GM10266 (cell line): ENCODE results near the gene PPFIA4.

ENCODE experiments used
- DNase-seq: peaks from one replicate; pipeline ENCODE4 v3.0.0; 2012; ENCODE audit errors: extremely low spot score
- TF ChIP-seq, protein P1 (sequence below): IDR thresholded peaks from 2 replicates; pipeline ENCODE4 v1.5.1; 2012; ENCODE audit warnings: mild to moderate bottlenecking, low read depth; ENCODE audit not compliant: control insufficient read depth, insufficient read depth; ENCODE audit errors: missing control alignments

Gene PPFIA4

DNA sequence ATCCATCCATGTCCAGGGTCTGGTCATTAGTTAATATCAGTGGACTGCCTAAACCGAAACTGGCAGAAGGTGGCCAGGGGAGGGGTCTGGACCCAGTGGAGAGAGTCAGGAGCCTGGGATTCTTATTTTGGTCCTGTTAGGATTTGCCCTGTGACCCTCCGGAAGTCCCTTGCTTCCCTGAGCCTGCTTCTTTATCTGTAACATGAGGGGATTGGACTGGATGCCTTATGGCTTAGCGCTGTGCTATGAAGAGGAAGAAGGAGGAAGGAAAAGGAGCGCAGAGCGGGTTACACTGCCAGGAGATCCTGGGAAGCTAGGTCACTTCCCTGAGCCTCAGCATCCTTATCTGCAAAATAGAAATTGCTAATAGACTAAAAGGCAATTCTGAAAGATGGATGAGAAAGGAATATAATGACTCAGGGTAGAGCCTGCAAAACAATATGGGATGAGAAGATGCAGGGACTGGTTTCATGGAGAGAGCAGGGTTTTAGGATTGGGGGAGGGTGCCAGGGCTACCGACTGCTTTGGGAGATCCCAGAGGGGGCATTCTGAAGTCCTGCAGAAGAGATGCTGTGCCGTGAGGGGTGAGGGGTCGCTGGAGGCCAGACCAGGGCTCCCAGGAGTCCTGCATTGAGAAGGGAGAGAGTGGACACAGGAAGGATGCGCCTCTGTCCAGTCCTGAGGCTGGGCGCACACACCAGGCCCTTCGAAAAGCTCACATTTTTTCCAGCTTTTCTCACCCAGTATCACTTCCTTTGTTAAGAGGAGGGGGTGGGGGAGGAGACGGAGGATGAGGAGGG lies 100.8 kb downstream of the PPFIA4 start:
- DNase-seq, result no peak
- TF ChIP-seq, protein P1, sequence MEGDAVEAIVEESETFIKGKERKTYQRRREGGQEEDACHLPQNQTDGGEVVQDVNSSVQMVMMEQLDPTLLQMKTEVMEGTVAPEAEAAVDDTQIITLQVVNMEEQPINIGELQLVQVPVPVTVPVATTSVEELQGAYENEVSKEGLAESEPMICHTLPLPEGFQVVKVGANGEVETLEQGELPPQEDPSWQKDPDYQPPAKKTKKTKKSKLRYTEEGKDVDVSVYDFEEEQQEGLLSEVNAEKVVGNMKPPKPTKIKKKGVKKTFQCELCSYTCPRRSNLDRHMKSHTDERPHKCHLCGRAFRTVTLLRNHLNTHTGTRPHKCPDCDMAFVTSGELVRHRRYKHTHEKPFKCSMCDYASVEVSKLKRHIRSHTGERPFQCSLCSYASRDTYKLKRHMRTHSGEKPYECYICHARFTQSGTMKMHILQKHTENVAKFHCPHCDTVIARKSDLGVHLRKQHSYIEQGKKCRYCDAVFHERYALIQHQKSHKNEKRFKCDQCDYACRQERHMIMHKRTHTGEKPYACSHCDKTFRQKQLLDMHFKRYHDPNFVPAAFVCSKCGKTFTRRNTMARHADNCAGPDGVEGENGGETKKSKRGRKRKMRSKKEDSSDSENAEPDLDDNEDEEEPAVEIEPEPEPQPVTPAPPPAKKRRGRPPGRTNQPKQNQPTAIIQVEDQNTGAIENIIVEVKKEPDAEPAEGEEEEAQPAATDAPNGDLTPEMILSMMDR, result no peak

DNA sequence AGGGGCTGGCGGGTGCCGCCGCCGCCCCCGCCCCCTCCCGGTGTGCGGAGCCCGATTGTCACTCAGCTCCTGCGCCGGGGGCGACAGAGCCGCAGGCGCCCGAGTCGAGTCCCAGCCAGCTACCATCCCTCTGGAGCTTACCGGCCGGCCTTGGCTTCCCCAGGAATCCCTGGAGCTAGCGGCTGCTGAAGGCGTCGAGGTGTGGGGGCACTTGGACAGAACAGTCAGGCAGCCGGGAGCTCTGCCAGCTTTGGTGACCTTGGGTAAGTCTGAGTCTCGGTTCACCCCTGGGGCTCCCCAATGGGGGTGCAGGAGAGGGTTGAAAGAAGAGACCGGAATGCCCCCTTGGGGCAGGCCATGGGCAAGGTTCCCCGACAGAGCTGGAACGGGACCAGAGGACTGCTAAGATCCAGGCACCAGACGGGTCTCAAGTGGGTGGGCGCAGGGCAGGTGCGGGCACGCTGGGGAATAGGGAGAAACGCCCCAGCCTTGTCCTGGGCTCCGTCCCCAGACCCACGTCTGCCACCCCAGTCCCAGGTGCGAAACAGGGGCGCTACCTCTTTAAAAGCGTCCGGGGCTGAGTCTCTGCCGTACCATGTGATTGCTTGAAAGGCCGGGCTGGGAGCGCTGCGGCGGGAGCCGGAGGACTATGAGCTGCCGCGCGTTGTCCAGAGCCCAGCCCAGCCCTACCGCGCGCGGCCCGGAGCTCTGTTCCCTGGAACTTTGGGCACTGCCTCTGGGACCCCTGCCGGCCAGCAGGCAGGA lies 101.6 kb downstream of the PPFIA4 start, which contains the start of gene ADORA1:
Gene ADORA1 (plus strand): TSS at position 61 of the 765 bp plus-strand sequence. CDS start 1,116 bp downstream, outside the sequence.
- DNase-seq, result no peak
- TF ChIP-seq, protein P1, result no peak

DNA sequence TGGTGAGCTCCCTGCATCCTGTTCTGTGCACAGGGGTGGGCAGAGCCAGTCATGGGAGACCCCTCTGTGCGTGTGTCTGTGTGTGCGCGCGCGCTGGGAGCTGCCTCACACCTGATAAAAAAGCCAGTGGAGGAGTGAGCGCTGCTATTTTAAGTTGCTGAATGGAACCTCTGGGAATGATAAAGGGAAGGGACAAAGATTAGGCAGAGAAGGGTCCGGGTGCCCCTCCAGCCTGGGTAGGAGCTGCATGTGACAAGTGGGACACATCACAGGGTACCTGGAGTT lies 102.1 kb downstream of the PPFIA4 start:
- TF ChIP-seq, protein P1, result no peak
- no peak for DNase-seq
